GM12892 (cell line): ENCODE measurements around the gene PACS1.

Experiments
- POLR2AphosphoS5 ChIP-seq: IDR thresholded peaks from 2 replicates; pipeline ENCODE4 v1.6.1; 2011; ENCODE audit warnings: low read depth, low read length, control low read depth
- TAF1 ChIP-seq: IDR thresholded peaks from 2 replicates; pipeline ENCODE4 v1.6.1; 2011; ENCODE audit warnings: low read depth, mild to moderate bottlenecking, control low read depth, low read length, borderline replicate concordance

DNA sequence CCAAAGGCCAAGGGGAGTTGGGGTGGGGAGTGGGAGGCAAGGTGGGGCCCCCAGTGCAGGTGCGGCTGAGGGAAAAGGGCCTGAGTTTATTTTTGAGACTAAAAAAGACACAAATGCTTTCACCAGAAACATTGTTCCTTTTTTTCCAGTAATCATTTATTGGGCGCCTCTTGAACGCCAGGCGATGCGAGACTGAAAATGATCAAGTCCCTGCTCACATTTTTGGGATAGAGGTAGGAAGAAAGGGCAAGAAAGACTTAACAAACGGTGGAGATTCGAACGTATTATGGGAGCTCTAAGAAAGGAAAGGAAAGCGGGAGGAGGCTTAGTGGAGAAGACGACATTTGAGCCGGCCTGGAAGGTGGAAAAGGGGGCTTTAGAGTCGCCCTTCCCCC lies 18.7 kb upstream of the PACS1 start:
- TF ChIP-seq TAF1 (no peak), POLR2AphosphoS5 (no peak)
